Measurements from ENCODE around the gene PPFIBP1. TPM values are rescaled to one million over a fixed set of nuclear protein-coding genes. Genes with fewer than 3 reads are reported as not detected.

Gene PPFIBP1
- polyA plus RNA-seq, 1 donor (not counting 4 experiments of a cell fraction or from before 2014, with no cell fraction given), result 83.5 TPM

DNA sequence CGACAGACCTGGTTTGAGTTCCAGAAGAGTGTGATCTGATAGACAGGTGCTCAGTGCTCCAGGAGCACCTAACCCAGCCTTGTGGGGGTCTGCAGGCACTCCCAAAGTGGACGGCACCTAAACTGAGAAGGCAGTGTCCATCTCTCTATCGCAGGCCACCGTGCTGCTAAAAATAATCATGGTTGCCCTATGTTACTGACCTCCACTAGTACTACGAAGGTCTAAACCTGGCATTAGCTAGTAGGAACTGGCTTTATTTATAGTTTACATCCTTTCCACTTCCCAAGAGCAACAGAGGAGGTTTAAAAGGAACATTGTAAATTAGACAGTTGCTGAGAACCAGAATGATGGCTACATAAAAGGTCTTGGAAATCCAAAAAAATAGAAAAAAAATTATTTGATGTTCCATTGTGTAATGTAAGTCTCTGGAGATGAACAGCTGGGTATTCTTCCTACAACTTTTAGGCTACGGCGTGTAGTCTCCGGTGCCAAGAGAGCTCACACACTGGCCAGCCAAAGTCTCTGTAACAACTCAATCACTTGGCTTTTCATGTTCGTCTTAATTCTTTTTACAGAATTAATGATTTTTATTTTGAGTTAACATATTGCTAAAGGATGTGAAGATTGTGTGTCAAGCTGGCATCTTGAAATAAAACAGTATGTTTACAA, 27.3 kb downstream of the PPFIBP1 start:
- Histone ChIP-seq H3K9me3 (ENCODE audit: control insufficient read depth, low read depth, low read length) (no peaks in the 10 kb centered on the region), H3K79me2 (ENCODE audit: control insufficient read depth, insufficient read depth, low read length) (peaks cover 86% of the 10 kb centered on the region), H3K9me1 (ENCODE audit: control insufficient read depth, extremely low read depth, insufficient read depth, low read length) (peaks cover 2% of the 10 kb centered on the region), H3K27ac (ENCODE audit: control insufficient read depth, insufficient read depth, low read length) (peak overlapping the region; percentile 94), H3K36me3 (ENCODE audit: control insufficient read depth in 2 of 2, extremely low read depth in 1 of 2, insufficient read depth in 2 of 2, low read length in 2 of 2) (peaks cover 0 to 5% of the 10 kb centered on the region in 2 experiments), H3K4me3 (ENCODE audit: control insufficient read depth in 2 of 3, extremely low read depth in 1 of 3, insufficient read depth in 2 of 3, low read depth in 1 of 3, low read length in 3 of 3) (peak overlapping the region in 1 of 3 experiments; percentile 25), H2AFZ (ENCODE audit: control insufficient read depth, low read length) (no peak overlapping the region), H3K4me2 (ENCODE audit: control insufficient read depth, extremely low read depth, insufficient read depth, low read depth, low read length) (peak overlapping the region; percentile 93), H4K20me1 (ENCODE audit: control insufficient read depth, extremely low read depth, insufficient read depth, low read length) (no peaks in the 10 kb centered on the region), H3K27me3 (ENCODE audit: control insufficient read depth, extremely low read depth, insufficient read depth, low read length) (no peaks in the 10 kb centered on the region), H3K9ac (ENCODE audit: control insufficient read depth, extremely low read depth, insufficient read depth, low read length) (peak overlapping the region; percentile 26), H3K4me1 (ENCODE audit: control insufficient read depth, extremely low read depth, insufficient read depth, low read length) (peaks cover 82% of the 10 kb centered on the region)
- no peak for FAIRE-seq
- no peak for DNase-seq (ENCODE audit: low read depth, low spot score)
- TF ChIP-seq CTCF (optimal IDR thresholded peaks at IDR 0.05 in 1 of 3, IDR thresholded peaks at IDR 0.05 in 1 of 3, conservative IDR thresholded peaks at IDR 0.05 in 1 of 3; ENCODE audit: extremely low read depth in 1 of 3, insufficient read depth in 2 of 3, low read length in 3 of 3) (no peak), EZH2 (IDR thresholded peaks at IDR 0.05; ENCODE audit: low read length) (no peak)
- dilution Hi-C loops (cut with MboI; ENCODE audit: extremely low pct_ligation_motif_present, low sequenced_read_pairs), result no loop called here

DNA sequence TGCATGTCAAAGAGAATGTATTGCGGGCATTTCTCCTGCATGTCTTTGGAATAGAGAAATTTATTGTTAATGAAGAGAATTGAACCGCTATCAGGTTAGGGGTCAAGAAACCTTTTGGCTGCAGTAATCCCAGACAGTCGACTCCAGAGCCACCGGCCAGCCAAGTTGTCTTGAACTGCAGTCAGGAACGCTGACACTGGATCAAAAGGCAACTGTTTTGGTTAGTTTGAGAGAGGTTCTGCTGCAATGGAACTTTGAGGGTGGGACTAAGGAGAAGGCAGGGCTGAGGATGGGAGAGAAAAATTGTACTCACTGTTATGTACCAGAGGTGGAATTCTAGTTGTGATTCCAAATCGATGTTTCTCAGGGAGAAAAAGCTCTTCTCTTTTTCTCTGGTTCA, 28.2 kb downstream of the PPFIBP1 start:
- no peak for TF ChIP-seq CTCF (optimal IDR thresholded peaks at IDR 0.05 in 1 of 3, IDR thresholded peaks at IDR 0.05 in 1 of 3, conservative IDR thresholded peaks at IDR 0.05 in 1 of 3; ENCODE audit: extremely low read depth in 1 of 3, insufficient read depth in 2 of 3, low read length in 3 of 3)
- no peak for TF ChIP-seq EZH2 (IDR thresholded peaks at IDR 0.05; ENCODE audit: low read length)
- peaks cover 86% of the 10 kb centered on the region for H3K79me2 ChIP-seq (ENCODE audit: control insufficient read depth, insufficient read depth, low read length)

More for the DNA sequence above, 28.2 kb downstream of the PPFIBP1 start:
- Histone ChIP-seq H3K4me3 (ENCODE audit: control insufficient read depth in 2 of 3, extremely low read depth in 1 of 3, insufficient read depth in 2 of 3, low read depth in 1 of 3, low read length in 3 of 3) (no peak overlapping the region), H4K20me1 (ENCODE audit: control insufficient read depth, extremely low read depth, insufficient read depth, low read length) (no peaks in the 10 kb centered on the region), H3K4me2 (ENCODE audit: control insufficient read depth, extremely low read depth, insufficient read depth, low read depth, low read length) (no peak overlapping the region), H3K4me1 (ENCODE audit: control insufficient read depth, extremely low read depth, insufficient read depth, low read length) (peaks cover 83% of the 10 kb centered on the region), H3K9ac (ENCODE audit: control insufficient read depth, extremely low read depth, insufficient read depth, low read length) (no peak overlapping the region), H2AFZ (ENCODE audit: control insufficient read depth, low read length) (no peak overlapping the region), H3K9me1 (ENCODE audit: control insufficient read depth, extremely low read depth, insufficient read depth, low read length) (peaks cover 2% of the 10 kb centered on the region), H3K9me3 (ENCODE audit: control insufficient read depth, low read depth, low read length) (no peaks in the 10 kb centered on the region), H3K27ac (ENCODE audit: control insufficient read depth, insufficient read depth, low read length) (no peak overlapping the region), H3K36me3 (ENCODE audit: control insufficient read depth in 2 of 2, extremely low read depth in 1 of 2, insufficient read depth in 2 of 2, low read length in 2 of 2) (peaks cover 0 to 4% of the 10 kb centered on the region in 2 experiments), H3K27me3 (ENCODE audit: control insufficient read depth, extremely low read depth, insufficient read depth, low read length) (no peaks in the 10 kb centered on the region)
- dilution Hi-C loops (cut with MboI; ENCODE audit: extremely low pct_ligation_motif_present, low sequenced_read_pairs), result no loop called here
- FAIRE-seq (no peak), DNase-seq (ENCODE audit: low read depth, low spot score) (no peak)
